ENCODE data around the gene ASIC3.

The ASIC3 gene

DNA sequence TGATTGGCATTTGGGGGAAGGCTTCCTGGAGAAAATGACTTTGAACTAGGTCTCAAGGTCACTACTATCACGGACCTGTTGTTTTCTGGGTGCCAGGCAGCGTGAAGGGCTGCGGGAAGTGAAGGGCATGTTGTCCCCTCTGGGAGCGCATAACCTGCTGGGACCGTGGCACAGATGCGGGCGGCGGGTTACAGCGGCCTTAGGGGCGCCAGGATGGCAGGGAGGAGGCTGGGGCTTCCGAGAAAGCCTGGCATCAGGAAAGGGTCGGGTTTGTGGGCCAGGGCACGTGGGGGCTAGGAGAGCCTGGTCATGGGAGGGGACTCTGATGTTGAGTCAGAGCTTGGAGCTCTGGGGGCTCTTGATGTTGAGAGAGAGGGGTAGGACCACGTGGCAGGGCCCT is 17.2 kb downstream of the ASIC3 start:
- H2AFZ ChIP-seq (ENCODE audit: low read depth, low read length), result no peak overlapping the region
- H3K9me3 ChIP-seq (ENCODE audit: control insufficient read depth, low read length), result no peaks in the 10 kb centered on the region
- no peak overlapping the region for H3K18ac ChIP-seq (ENCODE audit: low read depth in 1 of 2, low read length in 2 of 2)
- H3K23ac ChIP-seq (ENCODE audit: low read length in 2 of 2), result no peak overlapping the region
- H3K36me3 ChIP-seq (ENCODE audit: control insufficient read depth in 1 of 2, insufficient read depth in 2 of 2, low read depth in 1 of 2, low read length in 2 of 2), result peaks cover 64 to 67% of the 10 kb centered on the region in 2 experiments
- no peak overlapping the region for H3K9ac ChIP-seq (ENCODE audit: low read length)
- H3K79me1 ChIP-seq (replicated peaks; ENCODE audit: low read length, poor library complexity, severe bottlenecking), result peaks cover 36% of the 10 kb centered on the region
- DNase-seq, result no peak
- WGBS, result 97% methylated on average over 14 of the region's 14 CpGs
- no peak overlapping the region for H2AK5ac ChIP-seq (ENCODE audit: low read length, severe bottlenecking)
- H4K8ac ChIP-seq (ENCODE audit: low read length), result no peak overlapping the region
- no peak overlapping the region for H2BK5ac ChIP-seq (ENCODE audit: low read depth, low read length, poor library complexity, severe bottlenecking)
- no peak overlapping the region for H4K91ac ChIP-seq (ENCODE audit: low read length)
- no peak overlapping the region for H3K14ac ChIP-seq (ENCODE audit: low read length in 2 of 2)
- no peak overlapping the region for H2BK15ac ChIP-seq (ENCODE audit: low read depth, poor library complexity, severe bottlenecking)
- H3K27me3 ChIP-seq (ENCODE audit: control insufficient read depth in 1 of 2, insufficient read depth in 1 of 2, low read length in 2 of 2), result no peaks in the 10 kb centered on the region
- H3K4me3 ChIP-seq (ENCODE audit: insufficient read depth in 1 of 2, low read depth in 1 of 2, low read length in 2 of 2), result no peak overlapping the region
- H3K4ac ChIP-seq (ENCODE audit: low read depth in 1 of 2, low read length in 2 of 2), result no peak overlapping the region
- no peak overlapping the region for H3K27ac ChIP-seq (ENCODE audit: low read length, poor library complexity, severe bottlenecking)
- peaks cover 49% of the 10 kb centered on the region for H3K4me1 ChIP-seq (ENCODE audit: control insufficient read depth, insufficient read depth, low read depth, low read length)
- no peak overlapping the region for H2BK120ac ChIP-seq (ENCODE audit: low read depth, low read length)
- no peak overlapping the region for H3K4me2 ChIP-seq (ENCODE audit: low read length, poor library complexity, severe bottlenecking)
- no peak overlapping the region for H2BK12ac ChIP-seq (ENCODE audit: low read length in 2 of 2)

- no peak overlapping the region for H4K8ac ChIP-seq (ENCODE audit: low read length)
- no peak overlapping the region for H3K4me3 ChIP-seq (ENCODE audit: insufficient read depth in 1 of 2, low read depth in 1 of 2, low read length in 2 of 2)
- H3K9ac ChIP-seq (ENCODE audit: low read length), result no peak overlapping the region
- H4K91ac ChIP-seq (ENCODE audit: low read length), result no peak overlapping the region
- DNase-seq, result no peak
- no peak overlapping the region for H2AFZ ChIP-seq (ENCODE audit: low read depth, low read length)
- no peak overlapping the region for H2BK12ac ChIP-seq (ENCODE audit: low read length in 2 of 2)
- H3K4me1 ChIP-seq (ENCODE audit: control insufficient read depth, insufficient read depth, low read depth, low read length), result peaks cover 40% of the 10 kb centered on the region
- peaks cover 45% of the 10 kb centered on the region for H3K79me1 ChIP-seq (replicated peaks; ENCODE audit: low read length, poor library complexity, severe bottlenecking)
- H2BK15ac ChIP-seq (ENCODE audit: low read depth, poor library complexity, severe bottlenecking), result no peak overlapping the region
- no peak overlapping the region for H3K14ac ChIP-seq (ENCODE audit: low read length in 2 of 2)
- no peak overlapping the region for H3K23ac ChIP-seq (ENCODE audit: low read length in 2 of 2)
- no peak overlapping the region for H2BK5ac ChIP-seq (ENCODE audit: low read depth, low read length, poor library complexity, severe bottlenecking)
- no peak overlapping the region for H3K4ac ChIP-seq (ENCODE audit: low read depth in 1 of 2, low read length in 2 of 2)
- H3K27ac ChIP-seq (ENCODE audit: low read length, poor library complexity, severe bottlenecking), result no peak overlapping the region
- no peak overlapping the region for H3K4me2 ChIP-seq (ENCODE audit: low read length, poor library complexity, severe bottlenecking)
- no peaks in the 10 kb centered on the region for H3K27me3 ChIP-seq (ENCODE audit: control insufficient read depth in 1 of 2, insufficient read depth in 1 of 2, low read length in 2 of 2)
- no peak overlapping the region for H2BK120ac ChIP-seq (ENCODE audit: low read depth, low read length)
- 94% methylated on average over 39 of the region's 39 CpGs for WGBS
- H3K18ac ChIP-seq (ENCODE audit: low read depth in 1 of 2, low read length in 2 of 2), result no peak overlapping the region
- peaks cover 72 to 76% of the 10 kb centered on the region in 2 experiments for H3K36me3 ChIP-seq (ENCODE audit: control insufficient read depth in 1 of 2, insufficient read depth in 2 of 2, low read depth in 1 of 2, low read length in 2 of 2)
- no peaks in the 10 kb centered on the region for H3K9me3 ChIP-seq (ENCODE audit: control insufficient read depth, low read length)
- H2AK5ac ChIP-seq (ENCODE audit: low read length, severe bottlenecking), result peak overlapping the region; percentile 6
Measured at GRCh38 chr7:151066273-151066974, 18.1 kb downstream of the ASIC3 start.

DNA sequence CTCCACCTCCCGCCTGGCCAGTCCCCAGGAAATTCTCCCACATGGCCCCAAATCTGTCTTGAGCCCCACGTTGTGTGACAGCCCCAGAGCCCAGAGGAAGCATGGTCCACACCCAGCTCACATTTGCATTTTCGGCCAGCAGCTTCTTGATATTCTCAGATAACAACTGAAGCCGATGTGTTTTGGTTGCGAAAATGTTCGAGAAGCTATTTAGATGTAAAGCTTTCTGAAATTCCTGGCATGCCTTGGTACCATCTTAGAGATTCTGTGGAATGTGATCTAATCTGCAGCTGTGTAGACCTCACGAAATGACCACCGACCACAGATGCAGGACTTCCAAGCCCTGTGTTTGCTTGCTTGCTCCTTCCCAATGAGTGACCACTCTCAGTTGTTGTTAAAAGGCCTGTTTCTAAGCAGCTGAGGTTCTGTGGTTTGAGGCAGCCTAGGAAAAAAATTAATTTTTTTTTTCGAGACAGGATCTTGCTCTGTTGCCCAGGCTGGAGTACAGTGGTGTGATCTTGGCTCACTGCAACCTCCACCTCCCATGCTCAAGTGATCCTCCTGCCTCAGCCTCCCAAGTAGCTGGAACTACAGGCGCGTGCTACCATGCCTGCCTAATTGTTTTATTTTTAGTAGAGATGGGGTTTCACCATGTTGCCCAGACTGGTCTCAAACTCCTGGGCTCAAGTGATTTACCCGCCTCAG is 19.9 kb downstream of the ASIC3 start:
- no peak overlapping the region for H4K8ac ChIP-seq (ENCODE audit: low read length)
- H4K91ac ChIP-seq (ENCODE audit: low read length), result peak overlapping the region; percentile 49
- H2BK120ac ChIP-seq (ENCODE audit: low read depth, low read length), result peak overlapping the region; percentile 45
- H3K4me1 ChIP-seq (ENCODE audit: control insufficient read depth, insufficient read depth, low read depth, low read length), result peaks cover 27% of the 10 kb centered on the region
- peak overlapping the region in 1 of 2 experiments; percentile 55 for H2BK12ac ChIP-seq (ENCODE audit: low read length in 2 of 2)
- H2BK5ac ChIP-seq (ENCODE audit: low read depth, low read length, poor library complexity, severe bottlenecking), result peak overlapping the region; percentile 36
- H3K79me1 ChIP-seq (replicated peaks; ENCODE audit: low read length, poor library complexity, severe bottlenecking), result peaks cover 52% of the 10 kb centered on the region
- no peak overlapping the region for H2AK5ac ChIP-seq (ENCODE audit: low read length, severe bottlenecking)
- H3K4me3 ChIP-seq (ENCODE audit: insufficient read depth in 1 of 2, low read depth in 1 of 2, low read length in 2 of 2), result no peak overlapping the region
- no peak overlapping the region for H2BK15ac ChIP-seq (ENCODE audit: low read depth, poor library complexity, severe bottlenecking)
- H3K27ac ChIP-seq (ENCODE audit: low read length, poor library complexity, severe bottlenecking), result peak overlapping the region; percentile 90
- peak overlapping the region; percentile 34 for H3K4me2 ChIP-seq (ENCODE audit: low read length, poor library complexity, severe bottlenecking)
- peaks cover 81 to 90% of the 10 kb centered on the region in 2 experiments for H3K36me3 ChIP-seq (ENCODE audit: control insufficient read depth in 1 of 2, insufficient read depth in 2 of 2, low read depth in 1 of 2, low read length in 2 of 2)
- H3K9me3 ChIP-seq (ENCODE audit: control insufficient read depth, low read length), result no peaks in the 10 kb centered on the region
- no peak overlapping the region for H3K14ac ChIP-seq (ENCODE audit: low read length in 2 of 2)
- 53% methylated on average over 12 of the region's 12 CpGs for WGBS
- no peaks in the 10 kb centered on the region for H3K27me3 ChIP-seq (ENCODE audit: control insufficient read depth in 1 of 2, insufficient read depth in 1 of 2, low read length in 2 of 2)
- H3K4ac ChIP-seq (ENCODE audit: low read depth in 1 of 2, low read length in 2 of 2), result no peak overlapping the region
- no peak overlapping the region for H3K23ac ChIP-seq (ENCODE audit: low read length in 2 of 2)
- H2AFZ ChIP-seq (ENCODE audit: low read depth, low read length), result no peak overlapping the region
- peak overlapping the region in 1 of 2 experiments; percentile 16 for H3K18ac ChIP-seq (ENCODE audit: low read depth in 1 of 2, low read length in 2 of 2)
- peak; percentile 82 for DNase-seq
- no peak overlapping the region for H3K9ac ChIP-seq (ENCODE audit: low read length)

GRCh38 chr7:151069841-151070573 is 21.7 kb downstream of the ASIC3 start:
- WGBS, result 98% methylated on average over 17 of the region's 17 CpGs
- Histone ChIP-seq H2AK5ac (ENCODE audit: low read length, severe bottlenecking) (no peak overlapping the region), H3K4me3 (ENCODE audit: insufficient read depth in 1 of 2, low read depth in 1 of 2, low read length in 2 of 2) (no peak overlapping the region), H3K27ac (ENCODE audit: low read length, poor library complexity, severe bottlenecking) (no peak overlapping the region), H2BK120ac (ENCODE audit: low read depth, low read length) (no peak overlapping the region), H3K4me1 (ENCODE audit: control insufficient read depth, insufficient read depth, low read depth, low read length) (peaks cover 16% of the 10 kb centered on the region), H3K4me2 (ENCODE audit: low read length, poor library complexity, severe bottlenecking) (no peak overlapping the region), H2BK15ac (ENCODE audit: low read depth, poor library complexity, severe bottlenecking) (no peak overlapping the region), H3K14ac (ENCODE audit: low read length in 2 of 2) (no peak overlapping the region), H3K23ac (ENCODE audit: low read length in 2 of 2) (no peak overlapping the region), H3K18ac (ENCODE audit: low read depth in 1 of 2, low read length in 2 of 2) (no peak overlapping the region), H4K8ac (ENCODE audit: low read length) (no peak overlapping the region), H3K79me1 (replicated peaks; ENCODE audit: low read length, poor library complexity, severe bottlenecking) (peaks cover 52% of the 10 kb centered on the region), H3K9me3 (ENCODE audit: control insufficient read depth, low read length) (no peaks in the 10 kb centered on the region), H3K27me3 (ENCODE audit: control insufficient read depth in 1 of 2, insufficient read depth in 1 of 2, low read length in 2 of 2) (no peaks in the 10 kb centered on the region), H3K4ac (ENCODE audit: low read depth in 1 of 2, low read length in 2 of 2) (no peak overlapping the region), H2BK12ac (ENCODE audit: low read length in 2 of 2) (no peak overlapping the region), H2AFZ (ENCODE audit: low read depth, low read length) (no peak overlapping the region), H4K91ac (ENCODE audit: low read length) (no peak overlapping the region), H3K36me3 (ENCODE audit: control insufficient read depth in 1 of 2, insufficient read depth in 2 of 2, low read depth in 1 of 2, low read length in 2 of 2) (peaks cover 86 to 92% of the 10 kb centered on the region in 2 experiments), H3K9ac (ENCODE audit: low read length) (no peak overlapping the region), H2BK5ac (ENCODE audit: low read depth, low read length, poor library complexity, severe bottlenecking) (no peak overlapping the region)
- no peak for DNase-seq
